Measurements from ENCODE around the gene VWF. TPM values are rescaled to one million over a fixed set of nuclear protein-coding genes. Genes with fewer than 3 reads are reported as not detected.

Gene VWF
- total and polyA plus RNA-seq, 2 experiments from 2014 or later: 0.42 to 0.56 TPM

- TF ChIP-seq, protein P1, sequence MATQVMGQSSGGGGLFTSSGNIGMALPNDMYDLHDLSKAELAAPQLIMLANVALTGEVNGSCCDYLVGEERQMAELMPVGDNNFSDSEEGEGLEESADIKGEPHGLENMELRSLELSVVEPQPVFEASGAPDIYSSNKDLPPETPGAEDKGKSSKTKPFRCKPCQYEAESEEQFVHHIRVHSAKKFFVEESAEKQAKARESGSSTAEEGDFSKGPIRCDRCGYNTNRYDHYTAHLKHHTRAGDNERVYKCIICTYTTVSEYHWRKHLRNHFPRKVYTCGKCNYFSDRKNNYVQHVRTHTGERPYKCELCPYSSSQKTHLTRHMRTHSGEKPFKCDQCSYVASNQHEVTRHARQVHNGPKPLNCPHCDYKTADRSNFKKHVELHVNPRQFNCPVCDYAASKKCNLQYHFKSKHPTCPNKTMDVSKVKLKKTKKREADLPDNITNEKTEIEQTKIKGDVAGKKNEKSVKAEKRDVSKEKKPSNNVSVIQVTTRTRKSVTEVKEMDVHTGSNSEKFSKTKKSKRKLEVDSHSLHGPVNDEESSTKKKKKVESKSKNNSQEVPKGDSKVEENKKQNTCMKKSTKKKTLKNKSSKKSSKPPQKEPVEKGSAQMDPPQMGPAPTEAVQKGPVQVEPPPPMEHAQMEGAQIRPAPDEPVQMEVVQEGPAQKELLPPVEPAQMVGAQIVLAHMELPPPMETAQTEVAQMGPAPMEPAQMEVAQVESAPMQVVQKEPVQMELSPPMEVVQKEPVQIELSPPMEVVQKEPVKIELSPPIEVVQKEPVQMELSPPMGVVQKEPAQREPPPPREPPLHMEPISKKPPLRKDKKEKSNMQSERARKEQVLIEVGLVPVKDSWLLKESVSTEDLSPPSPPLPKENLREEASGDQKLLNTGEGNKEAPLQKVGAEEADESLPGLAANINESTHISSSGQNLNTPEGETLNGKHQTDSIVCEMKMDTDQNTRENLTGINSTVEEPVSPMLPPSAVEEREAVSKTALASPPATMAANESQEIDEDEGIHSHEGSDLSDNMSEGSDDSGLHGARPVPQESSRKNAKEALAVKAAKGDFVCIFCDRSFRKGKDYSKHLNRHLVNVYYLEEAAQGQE (IDR thresholded peaks at IDR 0.05; ENCODE audit: unreplicated experiment): no peak
- TF ChIP-seq JUNB (IDR thresholded peaks at IDR 0.05; ENCODE audit: unreplicated experiment) (no peak), NANOG (IDR thresholded peaks at IDR 0.05; ENCODE audit: borderline replicate concordance) (no peak), STAT1 (IDR thresholded peaks at IDR 0.05; ENCODE audit: unreplicated experiment) (no peak), EZH2 (IDR thresholded peaks at IDR 0.05; ENCODE audit: low read depth, unreplicated experiment) (no peak), ZNF114 (CRISPR knock-in tag; IDR thresholded peaks at IDR 0.05) (no peak), CTCF (conservative IDR thresholded peaks at IDR 0.05; ENCODE audit: low read depth in 2 of 2) (no peak), CREB1 (CRISPR knock-in tag; IDR thresholded peaks at IDR 0.05; ENCODE audit: low read depth) (no peak), POLR2AphosphoS5 (IDR thresholded peaks at IDR 0.05; ENCODE audit: low read depth) (no peak)
Observed at GRCh38 chr12:6073426-6073825, 51.0 kb downstream of the VWF start (continued).

DNA sequence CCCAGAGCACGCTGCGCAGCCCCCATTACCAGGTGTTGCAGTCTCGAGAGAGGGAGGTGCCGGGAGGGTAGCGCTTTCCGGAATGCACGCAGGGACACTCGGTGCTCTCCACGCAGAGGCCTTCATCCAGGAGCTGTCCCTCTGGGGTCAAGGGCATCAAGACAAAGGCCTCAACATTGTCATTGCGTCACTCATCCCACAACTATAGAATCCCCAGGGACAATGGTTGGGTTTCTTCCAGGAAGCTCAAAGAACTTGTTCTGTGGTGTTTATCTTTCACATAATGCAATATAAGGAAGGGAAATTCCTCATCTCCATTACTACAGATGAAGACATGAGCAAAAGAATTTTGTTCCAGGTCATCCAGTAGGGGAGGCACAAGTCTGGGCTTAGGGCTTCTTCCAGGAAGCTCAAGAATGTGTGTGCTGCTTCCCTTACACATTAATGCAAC, 52.1 kb downstream of the VWF start:
- Mint-ChIP-seq H3K9me3 (no peaks in the 10 kb centered on the region), H3K4me3 (no peak overlapping the region), H3K4me1 (peaks cover 16% of the 10 kb centered on the region), H3K36me3 (ENCODE audit: low read depth) (no peaks in the 10 kb centered on the region; the same call in 2 of the 3 replicates), H3K27ac (no peak overlapping the region), H3K27me3 (ENCODE audit: insufficient read depth, low read depth, poor library complexity) (no peaks in the 10 kb centered on the region)
- no peak overlapping the region for H3K4me2 ChIP-seq
- ATAC-seq: no peak
- no peaks in the 10 kb centered on the region for H4K20me1 ChIP-seq (replicated peaks; ENCODE audit: insufficient read depth)
- no peak for DNase-seq (ENCODE audit: low spot score)
- H3K27me3 ChIP-seq (ENCODE audit: insufficient read depth): no peaks in the 10 kb centered on the region
- no peaks in the 10 kb centered on the region for H3K79me2 ChIP-seq (replicated peaks; ENCODE audit: insufficient read depth)
- no peaks in the 10 kb centered on the region for H3F3A ChIP-seq (replicated peaks; ENCODE audit: low read depth)
- H3K9me2 ChIP-seq (ENCODE audit: insufficient read depth): no peaks in the 10 kb centered on the region
- H2AFZ ChIP-seq: no peak overlapping the region
- H3K27ac ChIP-seq (ENCODE audit: low read depth): no peak overlapping the region
- H3K4me3 ChIP-seq: no peak overlapping the region
- H3K36me3 ChIP-seq (ENCODE audit: insufficient read depth): no peaks in the 10 kb centered on the region
- H3K4me1 ChIP-seq (ENCODE audit: insufficient read depth): peaks cover 4% of the 10 kb centered on the region
- TF ChIP-seq EZH2phosphoT487 (IDR thresholded peaks at IDR 0.05; ENCODE audit: unreplicated experiment): no peak
- 0 out of 4 replicates have a peak, but pooled peaks of 1 of the 2 experiments have one; percentile 8 for TF ChIP-seq CTCF (conservative IDR thresholded peaks at IDR 0.05; ENCODE audit: low read depth in 2 of 2)
- no peak for TF ChIP-seq ZNF462 (CRISPR knock-in tag; IDR thresholded peaks at IDR 0.05)
